Common myeloid progenitor, CD34-positive (primary cell): ENCODE measurements around the gene C8A.

Experiments
- CTCF ChIA-PET: fragments of 350-600 bp; sonication (Branson Sonifier 250); formaldehyde crosslinking; loops from one replicate; lab custom pipeline; 2021; ENCODE audit warnings: antibody characterized with exemption; lab: Charles Lee
- POLR2A ChIA-PET: fragments of 350-600 bp; sonication (Branson Sonifier 250); formaldehyde crosslinking; loops from one replicate; lab custom pipeline; 2021; ENCODE audit warnings: antibody characterized with exemption; lab: Charles Lee
- DNase-seq, 3 donors: peaks; one replicate each; pipeline versions ENCODE4 v3.0.0 to v3.0.0-alpha.2; 2013
- H3K27ac ChIP-seq, 2 experiments: 1 replicate in 1 of 2; 2 replicates in 1 of 2; pipeline ENCODE4 v1.7.0; 2013; ENCODE audit warnings: inconsistent platforms in 2 of 2, low read length in 2 of 2, mild to moderate bottlenecking in 2 of 2, low read depth in 1 of 2, moderate library complexity in 1 of 2; ENCODE audit not compliant: severe bottlenecking in 2 of 2, insufficient read depth in 1 of 2, poor library complexity in 1 of 2
- H3K27me3 ChIP-seq, 5 experiments: replicated peaks in 2 of 5; 1 replicate in 3 of 5; 2 replicates in 2 of 5; pipeline versions ENCODE4 v1.6.1 to v1.7.0; 2013; ENCODE audit warnings: low read length in 4 of 5, mild to moderate bottlenecking in 2 of 5, moderate library complexity in 2 of 5, inconsistent platforms in 1 of 5; ENCODE audit not compliant: insufficient read depth in 5 of 5, control insufficient read depth in 4 of 5
- H3K36me3 ChIP-seq, 4 experiments: 1 replicate in 2 of 4; 2 replicates in 2 of 4; pipeline versions ENCODE4 v1.6.1 to v1.7.0; 2013; ENCODE audit warnings: low read length in 3 of 4, control low read depth in 1 of 4, mild to moderate bottlenecking in 1 of 4; ENCODE audit not compliant: control insufficient read depth in 4 of 4, insufficient read depth in 4 of 4
- H3K4me1 ChIP-seq, 4 experiments: 1 replicate in 3 of 4; 2 replicates in 1 of 4; pipeline versions ENCODE4 v1.6.1 to v1.7.1; 2013; ENCODE audit warnings: low read length in 3 of 4, mild to moderate bottlenecking in 3 of 4, control low read depth in 1 of 4, inconsistent platforms in 1 of 4, moderate library complexity in 1 of 4; ENCODE audit not compliant: control insufficient read depth in 4 of 4, insufficient read depth in 4 of 4; ENCODE audit errors: control extremely low read depth in 1 of 4
- H3K4me3 ChIP-seq, 7 experiments: 1 replicate in 4 of 7; 2 replicates in 3 of 7; pipeline versions ENCODE4 v1.5.1 to v1.7.0; 2013; ENCODE audit warnings: mild to moderate bottlenecking in 7 of 7, low read length in 6 of 7, moderate library complexity in 6 of 7, inconsistent platforms in 2 of 7, low read depth in 2 of 7, control low read depth in 1 of 7; ENCODE audit not compliant: insufficient read depth in 4 of 7, control insufficient read depth in 1 of 7; ENCODE audit errors: extremely low read depth in 1 of 7
- H3K9me3 ChIP-seq, 5 experiments: 1 replicate in 4 of 5; 2 replicates in 1 of 5; pipeline versions ENCODE4 v1.6.1 to v1.7.1; 2013; ENCODE audit warnings: low read length in 4 of 5, mild to moderate bottlenecking in 2 of 5, inconsistent platforms in 1 of 5, low read depth in 1 of 5, moderate library complexity in 1 of 5; ENCODE audit not compliant: control insufficient read depth in 4 of 5, insufficient read depth in 2 of 5; ENCODE audit errors: control extremely low read depth in 1 of 5
- WGBS: methylation state at CpG from one replicate; pipeline ENCODE4 v1.1.5; 2013; ENCODE audit not compliant: insufficient coverage; 5-methylcytosine and 5-hydroxymethylcytosine counted together

C8A gene

DNA sequence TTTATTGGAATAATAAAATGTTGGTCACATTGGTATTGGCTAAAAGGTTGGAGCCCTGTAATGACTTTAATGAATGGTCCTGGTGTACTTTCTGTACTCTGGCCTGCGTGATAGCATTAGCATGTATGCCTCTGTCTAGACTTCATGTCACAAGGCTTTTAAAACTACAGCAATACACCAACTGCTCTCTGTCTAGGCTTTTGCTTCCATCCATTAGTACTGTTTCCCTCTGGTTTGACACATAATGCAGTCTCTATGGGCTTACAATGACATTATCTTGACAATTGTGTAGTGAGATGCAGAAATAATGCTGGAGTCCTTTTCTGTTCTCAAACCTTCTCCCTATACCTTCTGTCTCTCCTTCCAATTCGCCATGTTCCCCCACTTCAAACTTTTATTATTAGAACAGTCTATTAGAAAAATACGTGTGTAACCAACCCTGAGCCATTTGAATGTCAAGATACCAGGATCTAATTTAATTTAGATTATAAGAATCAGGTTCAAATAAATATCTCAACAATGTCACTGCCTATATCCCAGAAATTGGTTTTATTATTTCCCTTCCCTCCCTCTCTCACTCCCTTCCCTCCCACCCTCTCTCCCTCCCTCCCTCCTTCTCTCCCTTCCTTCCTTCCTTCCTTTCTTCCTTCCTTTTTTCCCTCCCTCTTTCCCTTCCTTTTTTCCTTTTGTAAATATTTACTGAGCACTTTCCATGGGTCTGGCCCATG lies 8.8 kb downstream of the C8A start:
- H3K4me3 ChIP-seq = no peak overlapping the region
- H3K27me3 ChIP-seq = peaks cover 0 to 5% (median 0%) of the 10 kb centered on the region in 5 experiments
- ChIA-PET POLR2A (no interaction called here), CTCF (no interaction called here)
- H3K36me3 ChIP-seq = no peaks in the 10 kb centered on the region
- 100% methylated on average over 1 of the region's 3 CpGs for whole genome bisulfite sequencing
- peaks cover 0 to 3% (median 0%) of the 10 kb centered on the region in 5 experiments for H3K9me3 ChIP-seq
- DNase-seq = no peak
- no peak overlapping the region for H3K27ac ChIP-seq
- H3K4me1 ChIP-seq = no peaks in the 10 kb centered on the region

DNA sequence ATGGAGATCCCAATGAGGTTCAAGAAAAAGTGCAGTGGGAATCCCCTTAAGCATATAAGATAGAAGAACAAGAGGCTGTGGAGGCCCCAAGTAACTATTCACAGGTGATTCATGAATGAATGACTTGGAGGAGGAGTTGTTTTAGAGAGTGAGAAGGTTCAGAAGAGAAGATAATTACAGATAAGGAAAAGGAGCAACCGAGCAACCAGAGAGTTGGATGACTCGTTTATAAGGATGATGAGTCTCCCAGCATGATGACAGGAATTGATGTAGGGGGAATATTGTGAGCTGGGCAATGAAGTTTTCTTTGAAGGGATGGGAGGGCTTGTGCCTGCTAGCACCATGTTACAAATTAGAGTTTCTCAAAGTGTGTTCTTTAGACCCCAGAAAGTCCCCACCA lies 9.8 kb downstream of the C8A start:
- POLR2A ChIA-PET = no interaction called here
- Histone ChIP-seq H3K4me1 (no peaks in the 10 kb centered on the region), H3K4me3 (no peak overlapping the region), H3K27me3 (peaks cover 0 to 7% (median 0%) of the 10 kb centered on the region in 5 experiments), H3K36me3 (no peaks in the 10 kb centered on the region), H3K9me3 (peaks cover 0 to 3% (median 0%) of the 10 kb centered on the region in 5 experiments), H3K27ac (no peak overlapping the region)
- CTCF ChIA-PET = no interaction called here
- DNase-seq = no peak
- 79% methylated on average over 2 of the region's 2 CpGs for WGBS

DNA sequence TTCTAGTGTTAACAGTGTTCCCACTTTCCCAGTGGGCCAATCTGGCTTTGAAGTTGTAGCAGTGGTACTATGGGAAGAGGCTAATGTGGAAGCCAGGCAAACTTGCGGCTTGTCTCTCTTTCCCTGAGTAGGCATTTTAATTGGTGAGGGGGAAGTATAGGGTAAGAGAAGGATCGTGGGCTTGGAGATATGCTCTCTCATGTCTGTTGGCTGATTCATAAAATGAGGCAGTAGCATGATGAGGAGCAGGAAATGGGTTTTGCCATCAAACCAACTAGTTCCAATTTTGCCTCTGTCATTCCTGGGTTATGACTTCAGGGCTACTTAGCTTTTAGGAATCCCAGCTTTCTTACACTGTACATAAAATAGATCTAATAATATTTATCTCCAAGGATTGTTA lies 12.1 kb downstream of the C8A start:
- H3K4me3 ChIP-seq = no peak overlapping the region
- H3K4me1 ChIP-seq = no peaks in the 10 kb centered on the region
- CTCF ChIA-PET = no interaction called here
- peaks cover 0 to 3% (median 0%) of the 10 kb centered on the region in 5 experiments for H3K9me3 ChIP-seq
- no peaks in the 10 kb centered on the region for H3K36me3 ChIP-seq
- no peak for DNase-seq
- WGBS = 100% methylated on average over 1 of the region's 2 CpGs
- no peak overlapping the region for H3K27ac ChIP-seq
- POLR2A ChIA-PET = no interaction called here
- peaks cover 0 to 7% (median 0%) of the 10 kb centered on the region in 5 experiments for H3K27me3 ChIP-seq

- Histone ChIP-seq H3K36me3 (no peaks in the 10 kb centered on the region), H3K4me1 (no peaks in the 10 kb centered on the region), H3K9me3 (peaks cover 0 to 3% (median 0%) of the 10 kb centered on the region in 5 experiments), H3K4me3 (no peak overlapping the region), H3K27ac (no peak overlapping the region), H3K27me3 (peaks cover 0 to 7% (median 0%) of the 10 kb centered on the region in 5 experiments)
- DNase-seq = no peak
- POLR2A ChIA-PET = no interaction called here
- CTCF ChIA-PET = no interaction called here
- WGBS = 87% methylated on average over 5 of the region's 5 CpGs
Observed at GRCh38 chr1:56867491-56867890, 12.9 kb downstream of the C8A start.

DNA sequence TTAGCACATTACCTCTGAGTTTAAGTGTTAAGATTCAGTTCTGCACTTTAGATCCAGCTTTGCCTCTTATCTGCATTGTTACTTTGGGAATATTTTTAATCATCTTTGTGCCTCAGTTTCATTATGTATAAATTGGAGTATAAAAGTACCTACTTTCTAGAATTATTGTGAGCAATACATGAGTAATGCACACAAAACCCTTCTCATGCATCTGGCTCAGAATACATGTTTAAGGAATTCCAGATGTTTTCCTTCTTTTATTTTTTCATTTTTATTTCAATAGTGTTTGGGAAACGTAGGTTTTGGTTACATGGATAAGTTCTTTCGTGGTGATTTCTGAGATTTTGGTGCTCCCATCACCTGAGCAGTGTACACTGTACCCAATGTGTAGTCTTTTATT lies 14.2 kb downstream of the C8A start:
- peaks cover 0 to 7% (median 0%) of the 10 kb centered on the region in 5 experiments for H3K27me3 ChIP-seq
- no peaks in the 10 kb centered on the region for H3K36me3 ChIP-seq
- DNase-seq = no peak
- no CpG with 5 or more reads among the region's 2 CpGs for WGBS
- no peaks in the 10 kb centered on the region for H3K4me1 ChIP-seq
- no peak overlapping the region for H3K27ac ChIP-seq
- POLR2A ChIA-PET = no interaction called here
- CTCF ChIA-PET = no interaction called here
- peaks cover 0 to 3% (median 0%) of the 10 kb centered on the region in 5 experiments for H3K9me3 ChIP-seq
- H3K4me3 ChIP-seq = no peak overlapping the region

DNA sequence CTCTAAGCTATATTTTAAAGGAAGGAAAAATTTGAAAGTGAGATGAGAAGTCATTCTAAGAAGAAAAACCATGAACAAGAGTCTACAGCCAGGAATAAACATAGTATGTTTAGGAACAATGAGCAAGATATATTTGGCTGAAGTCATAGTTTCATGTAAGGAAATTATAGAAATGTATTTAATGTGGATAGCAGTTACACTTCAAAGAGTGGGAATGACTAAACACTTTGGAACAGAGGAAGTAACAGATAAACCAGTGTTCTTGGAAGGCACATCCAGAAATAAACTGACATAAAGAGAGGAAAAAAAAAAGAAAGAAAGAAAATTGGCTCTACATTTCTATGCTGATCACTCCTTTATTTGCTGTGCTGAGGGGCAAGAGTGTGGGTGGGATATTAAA lies 18.0 kb downstream of the C8A start:
- Histone ChIP-seq H3K9me3 (peaks cover 0 to 3% (median 0%) of the 10 kb centered on the region in 5 experiments), H3K36me3 (no peaks in the 10 kb centered on the region), H3K4me1 (no peaks in the 10 kb centered on the region), H3K27me3 (peaks cover 0 to 3% (median 0%) of the 10 kb centered on the region in 5 experiments), H3K27ac (no peak overlapping the region), H3K4me3 (no peak overlapping the region)
- CTCF ChIA-PET = no interaction called here
- no peak for DNase-seq
- POLR2A ChIA-PET = interaction anchor here (0.6 kb wide), 1 partner anchor 17 kb away, joined by 9 read pairs; no protein-coding TSS in a partner anchor

GRCh38 chr1:56873213-56873612 lies 18.6 kb downstream of the C8A start:
- no CpG with 5 or more reads among the region's 1 CpG for WGBS
- peaks cover 0 to 5% (median 0%) of the 10 kb centered on the region in 5 experiments for H3K9me3 ChIP-seq
- no peak overlapping the region for H3K4me3 ChIP-seq
- no peak overlapping the region for H3K27ac ChIP-seq
- H3K4me1 ChIP-seq = no peaks in the 10 kb centered on the region
- CTCF ChIA-PET = no interaction called here
- H3K27me3 ChIP-seq = peaks cover 0 to 3% (median 0%) of the 10 kb centered on the region in 5 experiments
- POLR2A ChIA-PET = interaction anchor here (0.6 kb wide), 1 partner anchor 16 kb away, joined by 9 read pairs; no protein-coding TSS in a partner anchor
- no peak for DNase-seq
- H3K36me3 ChIP-seq = no peaks in the 10 kb centered on the region
